LNCaP clone FGC (cell line): ENCODE data around the gene TMIGD1.
"Not testable (repeated sequence)": the region's sequence is repeated elsewhere in the genome, so short reads cannot be mapped to it uniquely, and the experiment has no call there.

Experiments
- DNase-seq: peaks from one replicate; pipeline ENCODE4 v3.0.0-alpha.2; 2011; ENCODE audit warnings: low read depth
- H3K4me3 ChIP-seq: 2 replicates; pipeline ENCODE4 v1.5.1; 2011; ENCODE audit warnings: mild to moderate bottlenecking, low read depth, low read length, control low read depth
- TF ChIP-seq, protein P1 (sequence below): IDR thresholded peaks from 2 replicates; pipeline ENCODE4 v1.5.1; 2012; ENCODE audit warnings: mild to moderate bottlenecking; ENCODE audit not compliant: control insufficient read depth, insufficient read depth; ENCODE audit errors: extremely low read depth

The TMIGD1 gene

GRCh38 chr17:30347488-30347887 lies 13.6 kb upstream of the TMIGD1 start:
- TF ChIP-seq, protein P1, sequence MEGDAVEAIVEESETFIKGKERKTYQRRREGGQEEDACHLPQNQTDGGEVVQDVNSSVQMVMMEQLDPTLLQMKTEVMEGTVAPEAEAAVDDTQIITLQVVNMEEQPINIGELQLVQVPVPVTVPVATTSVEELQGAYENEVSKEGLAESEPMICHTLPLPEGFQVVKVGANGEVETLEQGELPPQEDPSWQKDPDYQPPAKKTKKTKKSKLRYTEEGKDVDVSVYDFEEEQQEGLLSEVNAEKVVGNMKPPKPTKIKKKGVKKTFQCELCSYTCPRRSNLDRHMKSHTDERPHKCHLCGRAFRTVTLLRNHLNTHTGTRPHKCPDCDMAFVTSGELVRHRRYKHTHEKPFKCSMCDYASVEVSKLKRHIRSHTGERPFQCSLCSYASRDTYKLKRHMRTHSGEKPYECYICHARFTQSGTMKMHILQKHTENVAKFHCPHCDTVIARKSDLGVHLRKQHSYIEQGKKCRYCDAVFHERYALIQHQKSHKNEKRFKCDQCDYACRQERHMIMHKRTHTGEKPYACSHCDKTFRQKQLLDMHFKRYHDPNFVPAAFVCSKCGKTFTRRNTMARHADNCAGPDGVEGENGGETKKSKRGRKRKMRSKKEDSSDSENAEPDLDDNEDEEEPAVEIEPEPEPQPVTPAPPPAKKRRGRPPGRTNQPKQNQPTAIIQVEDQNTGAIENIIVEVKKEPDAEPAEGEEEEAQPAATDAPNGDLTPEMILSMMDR, result no peak
- H3K4me3 ChIP-seq, result no peak overlapping the region
- no peak for DNase-seq

- H3K4me3 ChIP-seq, result no peak overlapping the region
- TF ChIP-seq, protein P1, result no peak
- no peak for DNase-seq
These were observed 12.5 kb upstream of the TMIGD1 start for GRCh38 chr17:30346221-30346795.

DNA sequence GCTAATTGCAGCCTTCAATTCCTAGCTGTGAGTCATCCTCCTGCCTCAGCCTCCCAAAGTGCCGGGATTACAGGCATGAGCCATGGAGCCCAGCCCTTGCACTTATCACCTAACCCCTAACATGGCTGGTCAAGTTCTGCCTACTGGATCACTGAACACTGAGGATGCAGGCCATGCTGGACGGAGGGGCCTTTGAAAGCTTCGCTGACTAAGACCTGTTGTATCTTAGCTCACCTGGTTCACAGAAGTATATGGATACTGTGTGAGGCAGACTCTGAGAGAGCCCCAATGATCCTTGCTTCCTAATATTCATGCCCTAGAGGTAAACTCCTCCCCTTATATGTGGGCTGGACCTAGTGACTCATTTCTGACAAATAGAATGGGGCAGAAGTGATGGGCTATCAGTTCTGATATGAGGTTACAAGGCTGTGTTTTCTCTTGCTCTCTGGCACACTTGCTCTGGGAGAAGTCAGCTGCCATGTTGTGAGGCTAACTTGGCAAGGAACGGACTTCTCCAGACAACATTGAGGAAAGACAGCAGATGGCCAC lies 11.7 kb upstream of the TMIGD1 start:
- DNase-seq, result no peak
- TF ChIP-seq, protein P1, result no peak

DNA sequence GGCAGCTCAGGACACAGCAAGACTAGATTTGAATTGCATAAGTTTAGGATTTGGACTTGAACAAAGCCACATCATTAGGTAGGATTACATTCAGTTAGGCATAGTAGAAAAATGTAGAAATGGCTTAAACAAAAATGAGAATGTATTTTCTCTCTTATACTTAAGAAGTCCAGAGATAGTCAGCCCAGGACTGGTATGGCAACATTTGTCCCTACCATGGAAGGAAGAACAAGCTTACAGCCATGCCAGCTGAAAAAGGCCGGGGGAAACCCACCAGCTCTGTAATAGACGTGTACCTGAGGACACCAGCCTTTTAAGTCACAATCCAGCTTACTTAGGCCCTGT lies 11.2 kb upstream of the TMIGD1 start:
- TF ChIP-seq, protein P1, result no peak
- DNase-seq, result no peak
- H3K4me3 ChIP-seq, result no peak overlapping the region

More for the DNA sequence above, 11.7 kb upstream of the TMIGD1 start:
- no peak overlapping the region for H3K4me3 ChIP-seq

DNA sequence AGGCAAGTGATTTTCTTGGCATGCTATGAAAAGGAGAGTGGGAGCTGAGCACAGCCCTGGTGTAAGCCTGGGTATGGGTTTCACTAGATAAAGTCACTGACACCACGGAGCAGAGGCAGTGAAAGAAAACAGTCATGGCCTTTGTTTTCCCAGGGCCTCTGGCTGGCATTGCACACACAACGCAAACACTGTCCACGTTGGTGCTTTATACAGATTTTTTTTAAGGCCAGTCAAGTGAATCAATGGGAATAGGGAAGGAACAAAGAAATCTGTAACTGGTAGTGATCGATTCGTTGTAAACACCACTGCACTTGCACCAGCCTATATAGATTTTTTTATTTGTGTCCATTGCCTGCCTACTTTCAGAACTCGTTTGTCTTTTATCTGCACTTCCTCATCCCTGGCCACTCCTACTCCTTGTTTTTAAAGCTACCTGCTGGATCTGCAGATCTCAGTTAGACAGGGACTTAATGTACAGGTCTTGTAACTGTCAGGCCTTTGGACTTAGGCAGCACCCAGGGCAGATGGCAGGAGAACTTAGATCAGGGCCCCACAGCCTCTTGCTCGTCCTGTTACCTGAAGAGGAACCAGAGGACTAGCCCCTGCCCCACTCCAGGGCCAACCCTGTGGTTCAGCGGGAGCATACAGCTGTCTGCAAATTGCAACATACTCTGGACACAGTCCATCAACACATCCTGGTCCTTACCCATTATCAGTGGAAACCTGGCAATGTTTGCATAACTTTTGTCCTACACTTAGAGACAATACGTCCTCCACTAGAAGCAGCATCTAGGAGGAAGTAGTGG lies 10.6 kb upstream of the TMIGD1 start:
- H3K4me3 ChIP-seq, result no peak overlapping the region
- peak; percentile 96 for DNase-seq
- TF ChIP-seq, protein P1, result no peak

DNA sequence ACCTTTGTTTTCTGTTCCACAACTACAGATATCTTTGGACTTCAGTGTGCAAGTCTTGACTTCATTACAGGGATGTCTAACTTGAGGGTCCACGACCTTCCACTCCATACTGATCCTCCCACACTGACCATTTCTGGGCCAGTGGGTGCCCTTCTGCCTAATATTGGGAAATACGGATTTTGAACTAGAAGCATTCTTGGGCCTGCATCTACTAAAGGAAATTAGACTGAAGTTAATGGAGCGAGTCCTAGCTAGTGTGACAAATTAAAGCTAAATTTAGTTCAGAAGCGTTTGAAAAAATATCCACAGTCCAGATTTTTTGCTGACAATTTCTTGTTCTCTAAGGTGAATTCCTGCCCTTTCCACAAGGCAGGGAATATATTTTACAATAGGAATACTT lies 9.9 kb upstream of the TMIGD1 start:
- no peak for DNase-seq
- TF ChIP-seq, protein P1, result no peak
- H3K4me3 ChIP-seq, result no peak overlapping the region

- not testable (repeated sequence) for DNase-seq
These were observed 9.4 kb upstream of the TMIGD1 start for GRCh38 chr17:30343244-30343643.

More at GRCh38 chr17:30343244-30343643, 9.4 kb upstream of the TMIGD1 start:
- not testable (repeated sequence) for H3K4me3 ChIP-seq
